Naive thymus-derived CD8-positive, alpha-beta T cell (primary cell): ENCODE results near the gene GPR176. TPM values are rescaled to one million over a fixed set of nuclear protein-coding genes. Genes with fewer than 3 reads are reported as not detected.

Source experiments
- ATAC-seq, 2 donors: fragments of 150-1000 bp; cut with Tn5 transposase in 1 of 2; sonication (Bioruptor Pico), chemical (Tn5 transposase) in 1 of 2; 1 replicate in 1 of 2; 2 replicates in 1 of 2; pipeline ENCODE4 v1.10.0; 2021; ENCODE audit warnings: mild to moderate bottlenecking in 2 of 2, moderate library complexity in 2 of 2
- POLR2A ChIA-PET: fragments of 350-600 bp; sonication (Branson Sonifier 250); formaldehyde crosslinking; loops from one replicate; lab custom pipeline; 2021; ENCODE audit warnings: antibody characterized with exemption; lab: Charles Lee
- DNase-seq, 10 donors: peaks; one replicate each; pipeline versions ENCODE4 v3.0.0 to v3.0.0-alpha.2; 2020 to 2022
- H3K27ac Mint-ChIP-seq, 10 donors: one replicate each; pipeline ENCODE4 v1.8.0; 2020 to 2022; ENCODE audit warnings: mild to moderate bottlenecking in 10 of 10, mixed read lengths in 10 of 10, moderate library complexity in 4 of 10, inconsistent platforms in 1 of 10
- H3K27me3 Mint-ChIP-seq, 5 donors: one replicate each; pipeline ENCODE4 v1.8.0; 2021 to 2022; ENCODE audit warnings: mixed read lengths in 5 of 5
- H3K36me3 Mint-ChIP-seq, 3 donors: one replicate each; pipeline ENCODE4 v1.8.0; 2020 to 2022; ENCODE audit warnings: mixed read lengths in 3 of 3, mild to moderate bottlenecking in 2 of 3, inconsistent platforms in 1 of 3
- H3K4me1 Mint-ChIP-seq, 4 donors: one replicate each; pipeline ENCODE4 v1.8.0; 2021 to 2022; ENCODE audit warnings: mixed read lengths in 4 of 4
- H3K4me3 Mint-ChIP-seq, 10 donors: one replicate each; pipeline ENCODE4 v1.8.0; 2020 to 2022; ENCODE audit warnings: mild to moderate bottlenecking in 10 of 10, mixed read lengths in 10 of 10, moderate library complexity in 6 of 10, inconsistent platforms in 1 of 10
- H3K9me3 Mint-ChIP-seq, 9 donors: one replicate each; pipeline ENCODE4 v1.8.0; 2020 to 2022; ENCODE audit warnings: mixed read lengths in 9 of 9, mild to moderate bottlenecking in 3 of 9, inconsistent platforms in 1 of 9, moderate library complexity in 1 of 9
- polyA plus RNA-seq, 3 donors: library from polyadenylated mRNA; unstranded; fragments of 300-500 nt; fragmentation: Illumina TruSeq; gene quantifications; one replicate each; pipeline ENCODE4 v1.2.3, GENCODE V29; 2021
- total RNA-seq, 8 experiments: library from RNA in 2 of 8; stranded (reverse) in 2 of 8; gene quantifications; one replicate each; pipeline ENCODE4 v1.2.3 and lab custom pipeline; 2021 to 2026

GPR176 gene
- total and polyA plus RNA-seq, 5 experiments from 2014 or later, result not detected

DNA sequence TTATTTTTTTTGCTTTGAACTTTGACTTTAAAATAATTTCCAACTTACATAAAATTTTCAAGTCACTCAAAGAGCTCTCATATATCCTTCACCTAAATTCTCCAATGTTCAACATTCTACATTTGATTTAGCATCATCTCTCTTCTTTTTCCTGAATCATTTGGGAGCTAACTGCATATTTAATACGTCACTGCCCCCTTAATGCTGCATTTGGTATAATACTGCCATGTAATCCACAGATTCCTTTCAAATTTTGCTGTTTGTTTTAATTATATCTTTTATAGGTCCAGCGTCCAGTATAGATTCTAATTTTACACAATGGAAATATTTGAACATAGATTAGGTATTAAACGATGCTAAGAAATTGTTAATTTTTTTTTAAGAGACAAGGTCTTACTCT is 11.5 kb upstream of the GPR176 start:
- Mint-ChIP-seq H3K4me3 (no peak overlapping the region), H3K27me3 (peaks cover 0 to 9% (median 0%) of the 10 kb centered on the region in 5 donors), H3K36me3 (peaks cover 0 to 2% (median 0%) of the 10 kb centered on the region in 3 donors), H3K4me1 (peaks cover 10 to 27% (median 24%) of the 10 kb centered on the region in 4 donors), H3K9me3 (no peaks in the 10 kb centered on the region), H3K27ac (no peak overlapping the region)
- no peak for DNase-seq
- ATAC-seq, result no peak
- POLR2A ChIA-PET, result interaction anchor here (1.5 kb wide), 1 partner anchor 11 kb away, joined by 4 read pairs; the partner anchor contains the start of gene GPR176

DNA sequence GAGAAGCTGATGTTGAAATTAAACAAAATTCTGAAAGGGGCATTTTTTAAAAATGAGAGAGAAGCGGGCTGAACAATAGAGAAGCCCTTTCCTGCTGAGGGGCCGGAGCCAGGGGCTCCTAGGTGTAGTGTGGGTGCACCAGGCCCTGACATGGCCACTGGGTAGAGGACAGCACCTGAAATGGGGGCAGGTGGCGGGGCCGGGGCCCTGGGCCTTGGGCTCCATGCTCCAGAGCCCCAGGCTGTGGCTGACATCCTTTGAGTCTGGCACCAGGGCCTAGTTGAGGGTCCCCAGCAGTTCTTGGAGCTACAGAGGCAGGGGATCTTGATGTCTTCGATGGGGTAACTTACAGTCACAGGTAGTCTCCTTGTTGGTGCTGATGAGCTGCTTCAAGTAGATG is 6.5 kb upstream of the GPR176 start:
- no peak for ATAC-seq

DNA sequence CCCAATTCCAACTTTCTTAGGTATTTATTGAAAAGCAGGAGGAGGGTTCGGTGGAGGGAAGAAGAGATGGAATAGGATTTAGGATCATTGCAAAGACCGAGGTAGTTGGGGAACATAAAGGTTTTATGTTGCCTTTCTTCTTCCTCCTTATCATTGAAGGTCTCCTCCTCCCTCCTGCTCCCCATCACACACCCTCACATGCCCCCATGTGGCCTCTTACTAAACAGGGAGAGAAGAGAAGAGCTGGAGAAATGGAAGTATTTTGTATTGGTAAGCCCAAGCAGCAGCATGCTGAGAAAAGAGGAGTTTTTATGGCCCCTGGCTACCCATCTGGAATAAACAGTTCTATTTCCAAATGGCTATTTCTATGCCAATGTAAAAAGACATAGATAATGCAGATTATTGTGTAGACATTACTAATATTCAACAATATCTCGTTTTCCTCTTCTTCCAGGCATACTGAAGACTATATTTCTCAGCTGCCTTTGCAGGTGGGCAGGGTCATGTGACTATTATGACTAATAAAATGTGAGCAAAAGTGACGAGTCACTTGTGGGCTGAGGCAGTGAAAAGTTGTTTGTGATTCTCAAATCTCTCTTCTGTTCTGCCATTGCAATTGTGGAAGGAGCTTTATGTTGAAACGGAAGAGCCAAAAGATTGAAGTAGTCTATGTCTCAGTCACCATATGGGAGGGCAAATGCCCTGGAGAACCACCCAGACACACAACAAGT is 5.2 kb upstream of the GPR176 start:
- no peak for ATAC-seq
- DNase-seq, result no peak
- H3K9me3 Mint-ChIP-seq, result peaks cover 0 to 6% (median 0%) of the 10 kb centered on the region in 9 donors
- no peak overlapping the region for H3K27ac Mint-ChIP-seq
- POLR2A ChIA-PET, result interaction anchor here (0.5 kb wide), 1 partner anchor 114 kb away, joined by 3 read pairs; no protein-coding TSS in a partner anchor
- no peak overlapping the region for H3K4me3 Mint-ChIP-seq
- H3K27me3 Mint-ChIP-seq, result peaks cover 0 to 5% (median 0%) of the 10 kb centered on the region in 5 donors
- peaks cover 4 to 9% (median 6%) of the 10 kb centered on the region in 4 donors for H3K4me1 Mint-ChIP-seq
- H3K36me3 Mint-ChIP-seq, result no peaks in the 10 kb centered on the region

More for the DNA sequence above, 6.5 kb upstream of the GPR176 start:
- Mint-ChIP-seq H3K4me3 (no peak overlapping the region), H3K27ac (no peak overlapping the region), H3K9me3 (peaks cover 0 to under 1% (median 0%) of the 10 kb centered on the region in 9 donors), H3K36me3 (no peaks in the 10 kb centered on the region), H3K4me1 (peaks cover 0 to 2% (median under 1%) of the 10 kb centered on the region in 4 donors), H3K27me3 (peaks cover 0 to 9% (median 0%) of the 10 kb centered on the region in 5 donors)
- no peak for DNase-seq
- POLR2A ChIA-PET, result no interaction called here

DNA sequence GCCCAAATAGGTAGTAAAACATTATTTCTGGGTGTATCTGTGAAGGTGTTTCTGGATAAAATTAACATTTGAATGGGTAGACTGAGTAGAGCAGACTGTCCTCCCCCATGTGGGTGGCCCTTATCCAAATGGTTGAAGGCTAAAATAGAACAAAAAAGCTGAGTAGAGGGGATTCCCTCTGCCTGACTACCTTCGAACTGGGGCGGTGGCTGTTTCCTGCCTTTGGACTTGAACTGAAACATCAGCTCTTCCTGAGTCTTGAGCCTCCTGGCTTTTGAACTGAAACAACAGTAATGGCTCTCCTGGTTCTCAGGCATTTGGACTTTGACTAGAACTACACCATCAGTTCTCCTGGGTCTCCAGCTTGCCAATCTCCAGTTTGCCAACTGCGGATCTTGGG is 4.4 kb upstream of the GPR176 start:
- Mint-ChIP-seq H3K27ac (no peak overlapping the region), H3K27me3 (peaks cover 0 to 3% (median 1%) of the 10 kb centered on the region in 5 donors), H3K4me3 (no peak overlapping the region), H3K36me3 (no peaks in the 10 kb centered on the region), H3K4me1 (peaks cover 4 to 10% (median 7%) of the 10 kb centered on the region in 4 donors), H3K9me3 (peaks cover 0 to 6% (median 0%) of the 10 kb centered on the region in 9 donors)
- POLR2A ChIA-PET, result no interaction called here
- ATAC-seq, result no peak
- no peak for DNase-seq

DNA sequence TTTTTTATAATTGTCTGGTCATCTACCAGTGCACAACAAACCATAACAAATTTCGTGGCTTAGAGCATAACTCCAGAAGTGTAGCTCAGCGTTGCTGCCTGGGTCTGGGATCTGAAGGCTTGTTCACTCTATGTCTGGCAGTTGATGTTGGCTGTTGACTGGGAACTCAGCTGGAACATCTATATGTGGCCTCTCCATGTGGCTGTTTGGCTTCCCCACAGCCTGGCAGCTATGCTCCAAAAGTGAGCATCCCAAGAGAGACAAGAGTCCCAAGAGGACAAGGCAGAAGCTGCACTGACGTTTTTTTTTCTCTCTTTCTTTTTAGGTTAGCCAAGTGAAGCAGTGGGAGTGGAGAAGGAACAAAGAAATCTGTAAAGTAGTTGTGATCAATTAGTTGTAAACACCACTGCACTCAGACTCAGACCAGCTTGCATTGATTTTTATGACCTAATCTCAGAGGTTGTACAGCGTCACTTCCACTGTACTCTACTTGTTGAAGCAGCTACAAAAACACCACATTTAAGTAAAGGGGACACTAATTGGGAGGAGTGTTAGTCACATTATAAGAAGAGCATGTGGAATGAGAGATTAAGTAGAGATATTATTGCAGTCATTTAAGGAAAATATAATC is 2.5 kb upstream of the GPR176 start:
- H3K36me3 Mint-ChIP-seq, result no peaks in the 10 kb centered on the region
- POLR2A ChIA-PET, result no interaction called here
- ATAC-seq (no peak), DNase-seq (no peak)
- peaks cover 0 to 6% (median 0%) of the 10 kb centered on the region in 9 donors for H3K9me3 Mint-ChIP-seq
- H3K4me3 Mint-ChIP-seq, result peak overlapping the region in 5 of 10 donors; percentile 11 to 91 (median 34)
- no peak overlapping the region for H3K27ac Mint-ChIP-seq
- peaks cover 8 to 17% (median 12%) of the 10 kb centered on the region in 5 donors for H3K27me3 Mint-ChIP-seq
- peaks cover 4 to 15% (median 9%) of the 10 kb centered on the region in 4 donors for H3K4me1 Mint-ChIP-seq

DNA sequence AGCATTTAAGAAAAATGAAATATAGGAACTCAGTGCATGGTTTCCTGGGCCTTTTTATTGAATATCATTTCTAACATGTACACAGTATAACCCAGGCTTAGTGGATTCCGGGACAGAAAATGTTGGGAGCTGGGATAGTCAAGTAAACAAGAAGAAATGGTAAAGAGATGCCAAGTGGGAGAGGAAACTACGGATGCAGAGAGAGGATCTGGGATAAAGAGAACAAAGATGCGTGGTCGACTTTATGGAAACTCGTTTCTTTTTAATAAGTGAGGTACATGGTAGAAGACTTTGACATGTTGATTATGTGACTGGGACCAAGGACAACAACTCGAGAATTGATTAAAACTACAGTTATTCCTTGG is 1.2 kb upstream of the GPR176 start:
- peak overlapping the region; percentile 79 to 91 (median 89) for H3K4me3 Mint-ChIP-seq
- H3K9me3 Mint-ChIP-seq, result peaks cover 0 to 6% (median 0%) of the 10 kb centered on the region in 9 donors
- DNase-seq, result no peak
- peaks cover 4 to 15% (median 9%) of the 10 kb centered on the region in 4 donors for H3K4me1 Mint-ChIP-seq
- H3K36me3 Mint-ChIP-seq, result no peaks in the 10 kb centered on the region
- peak overlapping the region in 9 of 10 donors; percentile 58 to 87 (median 73) for H3K27ac Mint-ChIP-seq
- H3K27me3 Mint-ChIP-seq, result peaks cover 8 to 27% (median 15%) of the 10 kb centered on the region in 5 donors
- no peak for ATAC-seq
- POLR2A ChIA-PET, result no interaction called here

DNA sequence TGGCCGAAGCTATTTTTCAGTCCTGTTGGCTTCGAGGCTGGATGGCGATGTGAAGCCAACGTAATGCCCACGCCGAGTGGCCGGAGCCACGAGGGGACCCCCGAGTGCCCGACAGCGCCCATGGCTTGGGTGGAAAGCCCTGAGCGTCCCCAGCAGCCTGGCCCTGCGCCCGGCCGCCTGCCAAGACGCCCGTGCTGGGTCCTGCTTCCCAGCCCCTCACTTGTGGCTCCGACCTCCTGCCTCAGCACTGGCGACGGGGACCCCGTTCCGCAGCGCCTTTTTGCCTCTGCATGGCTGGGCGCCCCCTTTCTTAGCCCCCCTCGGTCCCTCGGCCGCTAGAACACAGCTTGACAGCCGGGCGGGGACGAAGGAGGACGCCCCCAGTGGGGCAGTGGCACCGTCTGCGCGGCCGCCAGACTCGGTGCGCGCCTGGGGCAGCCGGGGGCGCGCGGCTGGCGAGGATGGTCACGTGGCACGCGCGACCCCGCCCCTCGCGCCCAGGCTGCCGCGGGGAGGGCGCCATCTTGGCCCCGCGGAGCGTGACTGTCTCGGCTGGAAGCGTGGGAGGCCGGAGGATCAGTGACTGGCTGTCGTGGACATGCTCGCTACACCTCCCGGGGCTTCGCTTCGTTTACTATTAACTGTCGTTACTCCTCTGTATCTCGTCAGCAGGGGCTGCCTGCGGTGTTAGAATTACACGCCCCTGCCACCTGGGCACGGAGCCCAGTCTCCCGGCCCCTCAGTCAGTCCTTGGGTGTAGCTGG is 626 bp upstream of the GPR176 start:
- peak; percentile 64 to 80 (median 74) for DNase-seq
- Mint-ChIP-seq H3K4me3 (peak overlapping the region; percentile 79 to 91 (median 89)), H3K36me3 (no peaks in the 10 kb centered on the region), H3K9me3 (peaks cover 0 to 6% (median 0%) of the 10 kb centered on the region in 9 donors), H3K4me1 (peaks cover 4 to 15% (median 9%) of the 10 kb centered on the region in 4 donors), H3K27ac (peak overlapping the region in 9 of 10 donors; percentile 58 to 87 (median 73)), H3K27me3 (peaks cover 8 to 27% (median 15%) of the 10 kb centered on the region in 5 donors)
- peak; percentile 91 to 92 for ATAC-seq
- POLR2A ChIA-PET, result interaction anchor here (1.1 kb wide), 1 partner anchor 11 kb away, joined by 4 read pairs; no protein-coding TSS in a partner anchor

DNA sequence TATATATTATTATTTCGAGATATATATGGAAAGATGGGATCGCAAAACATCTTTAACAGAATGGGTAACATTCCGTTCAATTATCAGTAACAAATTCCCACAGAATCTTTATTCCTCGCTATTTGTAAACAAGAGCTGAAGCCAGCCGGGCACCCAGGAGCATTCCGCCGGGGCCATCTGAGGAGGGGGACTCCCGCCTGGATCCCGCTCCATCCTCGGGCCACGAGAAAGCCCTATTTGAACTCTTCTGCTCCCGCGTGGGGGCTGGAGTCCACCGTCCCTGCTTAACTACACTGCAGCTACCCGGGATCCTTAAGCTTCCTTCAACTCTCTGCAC is 687 bp downstream of the GPR176 start:
- Mint-ChIP-seq H3K27me3 (peaks cover 8 to 27% (median 15%) of the 10 kb centered on the region in 5 donors), H3K9me3 (peaks cover 0 to 6% (median 0%) of the 10 kb centered on the region in 9 donors), H3K36me3 (no peaks in the 10 kb centered on the region), H3K4me3 (peak overlapping the region; percentile 36 to 79 (median 66)), H3K27ac (no peak overlapping the region), H3K4me1 (peaks cover 4 to 15% (median 9%) of the 10 kb centered on the region in 4 donors)
- POLR2A ChIA-PET, result no interaction called here
- DNase-seq, result peak in 1 of 10 donors; percentile 27
- peak in 1 of 2 donors; percentile 3 for ATAC-seq

DNA sequence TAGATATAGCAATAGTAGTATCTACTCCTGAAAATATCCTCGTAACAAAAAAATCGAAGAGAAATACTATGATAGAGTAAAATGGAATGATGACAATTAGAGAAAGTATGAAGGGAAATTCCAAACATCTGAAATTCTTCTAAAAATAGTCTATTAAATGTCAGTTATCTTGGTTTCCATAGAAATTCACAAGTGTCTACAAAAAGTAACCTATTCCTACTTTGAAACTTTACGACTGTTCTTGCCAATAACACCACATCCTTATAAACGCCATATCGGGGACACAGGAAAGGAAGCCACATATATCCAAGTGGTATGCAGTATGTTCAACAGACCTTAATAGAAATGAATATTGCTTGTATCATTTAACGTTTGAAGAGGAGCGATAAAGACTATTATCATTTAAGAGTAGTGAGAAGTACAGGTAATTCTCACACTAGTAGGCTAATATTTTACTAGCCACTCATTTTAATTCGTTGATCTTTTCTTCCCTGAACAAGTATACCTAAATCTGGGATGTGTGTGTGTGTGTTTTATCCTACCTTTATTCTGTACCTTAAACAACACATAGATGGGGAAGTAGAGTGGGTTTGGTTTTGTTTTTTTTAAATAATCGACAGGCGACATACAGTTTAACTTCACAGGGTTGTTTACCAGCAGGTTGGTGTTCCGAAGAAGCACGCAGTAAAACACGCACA is 1.2 kb downstream of the GPR176 start:
- DNase-seq (no peak), ATAC-seq (no peak)
- H3K27ac Mint-ChIP-seq, result peak overlapping the region in 1 of 10 donors; percentile 60
- POLR2A ChIA-PET, result no interaction called here
- no peaks in the 10 kb centered on the region for H3K36me3 Mint-ChIP-seq
- peak overlapping the region; percentile 8 to 79 (median 48) for H3K4me3 Mint-ChIP-seq
- H3K27me3 Mint-ChIP-seq, result peaks cover 8 to 27% (median 15%) of the 10 kb centered on the region in 5 donors
- peaks cover 0 to 6% (median 0%) of the 10 kb centered on the region in 9 donors for H3K9me3 Mint-ChIP-seq
- H3K4me1 Mint-ChIP-seq, result peaks cover 4 to 15% (median 9%) of the 10 kb centered on the region in 4 donors

DNA sequence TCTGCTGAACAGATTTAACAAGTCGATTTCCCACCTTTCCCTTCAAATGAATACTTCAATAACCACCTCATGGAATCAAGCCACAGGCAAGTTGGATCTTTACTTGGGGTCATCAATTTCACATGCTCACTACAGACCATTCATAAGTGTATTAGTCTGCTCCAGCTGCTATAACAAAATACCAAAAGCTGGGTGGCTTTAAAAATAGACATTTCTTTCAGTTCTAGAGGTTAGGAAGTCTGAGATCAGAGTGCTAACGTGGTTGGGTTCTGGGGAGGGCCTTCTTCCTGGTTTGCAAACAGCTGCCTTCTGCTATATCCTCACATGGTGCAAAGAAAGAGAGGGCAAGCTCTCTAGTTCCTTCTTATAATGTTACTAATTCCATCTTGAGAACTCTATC is 5.1 kb downstream of the GPR176 start:
- H3K4me1 Mint-ChIP-seq, result peaks cover 0 to 6% (median 3%) of the 10 kb centered on the region in 4 donors
- no peak overlapping the region for H3K4me3 Mint-ChIP-seq
- H3K9me3 Mint-ChIP-seq, result no peaks in the 10 kb centered on the region
- no peaks in the 10 kb centered on the region for H3K36me3 Mint-ChIP-seq
- POLR2A ChIA-PET, result no interaction called here
- ATAC-seq (no peak), DNase-seq (no peak)
- no peak overlapping the region for H3K27ac Mint-ChIP-seq
- peaks cover 9 to 27% (median 15%) of the 10 kb centered on the region in 5 donors for H3K27me3 Mint-ChIP-seq

DNA sequence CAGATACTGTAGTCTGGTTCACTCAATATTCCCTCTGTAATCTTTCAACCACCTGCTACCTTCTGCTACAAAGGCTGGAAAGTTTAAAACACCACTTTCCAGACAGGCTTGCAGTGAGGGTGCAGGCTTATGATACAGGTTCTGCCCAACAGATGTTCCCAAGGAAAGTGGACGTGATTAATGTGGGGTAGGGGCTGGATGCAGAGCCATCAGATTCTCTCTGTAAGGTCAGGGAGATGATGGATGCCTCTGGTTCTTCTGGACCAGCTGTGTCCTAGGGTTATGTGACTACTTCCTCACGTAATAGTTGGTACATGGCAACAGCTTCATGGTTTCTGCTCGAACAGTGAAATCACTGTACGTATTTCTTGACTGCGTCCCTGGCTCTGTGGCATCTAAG is 11.1 kb downstream of the GPR176 start:
- peaks cover 0 to 9% (median 3%) of the 10 kb centered on the region in 5 donors for H3K27me3 Mint-ChIP-seq
- ATAC-seq (no peak), DNase-seq (no peak)
- H3K4me1 Mint-ChIP-seq, result no peaks in the 10 kb centered on the region
- no peak overlapping the region for H3K4me3 Mint-ChIP-seq
- POLR2A ChIA-PET, result no interaction called here
- no peaks in the 10 kb centered on the region for H3K9me3 Mint-ChIP-seq
- H3K27ac Mint-ChIP-seq, result no peak overlapping the region
- no peaks in the 10 kb centered on the region for H3K36me3 Mint-ChIP-seq

DNA sequence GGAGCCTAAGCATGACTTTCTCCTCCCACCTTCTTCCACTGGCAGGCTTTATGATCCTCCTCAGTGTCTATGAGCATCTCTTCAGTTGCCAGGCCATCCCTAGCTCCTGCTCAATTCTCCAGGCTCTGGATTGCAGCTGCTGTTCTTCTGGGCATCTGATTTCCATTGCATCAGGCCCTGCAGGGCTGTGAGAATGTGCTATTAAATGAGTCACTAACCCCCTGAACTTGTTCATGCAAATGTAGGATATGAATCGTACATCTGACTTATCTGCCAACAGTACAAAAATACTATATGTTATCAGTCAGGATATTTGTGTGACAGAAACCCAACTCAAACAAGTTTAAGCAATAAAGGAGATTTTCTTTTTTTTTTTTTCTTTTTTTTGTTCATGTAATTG is 11.9 kb downstream of the GPR176 start:
- POLR2A ChIA-PET, result no interaction called here
- no peak for ATAC-seq
- DNase-seq, result no peak
- Mint-ChIP-seq H3K36me3 (no peaks in the 10 kb centered on the region), H3K9me3 (no peaks in the 10 kb centered on the region), H3K27ac (no peak overlapping the region), H3K4me3 (no peak overlapping the region), H3K4me1 (no peaks in the 10 kb centered on the region), H3K27me3 (peaks cover 0 to 9% (median 3%) of the 10 kb centered on the region in 5 donors)
